NCI-H446 (cell line): ENCODE measurements around the gene SFPQ.
"Not testable (repeated sequence)": the region's sequence is repeated elsewhere in the genome, so short reads cannot be mapped to it uniquely, and the experiment has no call there.

ENCODE experiments used
- DNase-seq, 2 experiments: peaks; one replicate each; lab custom pipeline; 2025; lab: John Stamatoyannopoulos, UW

The SFPQ gene

GRCh38 chr1:35143737-35144508 is 49.0 kb downstream of the SFPQ start:
- DNase-seq = no peak

- DNase-seq = not testable (repeated sequence)
Measured at GRCh38 chr1:35142728-35143127, 50.2 kb downstream of the SFPQ start.

DNA sequence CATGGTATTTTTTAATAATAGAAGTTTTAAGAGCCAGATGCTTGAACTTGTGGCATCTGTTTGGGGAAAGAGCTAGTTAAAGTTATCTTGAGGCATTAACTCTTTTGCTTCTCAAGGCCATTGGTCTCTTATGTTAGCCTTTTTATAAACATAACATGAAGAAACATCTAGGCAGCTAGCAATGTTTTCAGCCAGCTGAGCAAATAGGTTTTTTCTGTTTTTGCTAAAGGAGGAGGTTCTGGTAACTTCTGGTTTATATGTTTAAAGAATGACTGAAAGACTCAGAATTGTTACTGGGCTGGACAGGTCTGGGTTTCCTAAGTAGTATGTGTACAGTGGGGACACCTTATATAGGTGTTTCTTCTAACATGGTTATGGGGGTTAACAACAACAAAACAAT is 50.7 kb downstream of the SFPQ start:
- DNase-seq = not testable (repeated sequence)

DNA sequence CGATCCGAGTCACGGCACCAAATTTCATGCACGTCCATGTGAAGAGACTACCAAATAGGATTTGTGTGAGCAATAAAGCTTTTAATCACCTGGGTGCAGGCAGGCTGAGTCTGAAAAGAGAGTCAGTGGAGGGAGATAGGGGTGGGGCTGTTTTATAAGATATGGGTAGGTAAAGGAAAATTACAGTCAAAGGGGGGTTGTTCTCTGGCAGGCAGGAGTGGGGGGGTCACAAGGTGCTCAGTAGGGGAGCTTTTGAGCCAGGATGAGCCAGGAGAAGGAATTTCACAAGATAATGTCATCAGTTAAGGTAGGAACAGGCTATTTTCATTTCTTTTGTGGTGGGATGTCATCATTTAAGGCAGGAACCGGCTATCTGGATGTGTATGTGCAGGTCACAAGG is 55.4 kb downstream of the SFPQ start:
- not testable (repeated sequence) for DNase-seq

DNA sequence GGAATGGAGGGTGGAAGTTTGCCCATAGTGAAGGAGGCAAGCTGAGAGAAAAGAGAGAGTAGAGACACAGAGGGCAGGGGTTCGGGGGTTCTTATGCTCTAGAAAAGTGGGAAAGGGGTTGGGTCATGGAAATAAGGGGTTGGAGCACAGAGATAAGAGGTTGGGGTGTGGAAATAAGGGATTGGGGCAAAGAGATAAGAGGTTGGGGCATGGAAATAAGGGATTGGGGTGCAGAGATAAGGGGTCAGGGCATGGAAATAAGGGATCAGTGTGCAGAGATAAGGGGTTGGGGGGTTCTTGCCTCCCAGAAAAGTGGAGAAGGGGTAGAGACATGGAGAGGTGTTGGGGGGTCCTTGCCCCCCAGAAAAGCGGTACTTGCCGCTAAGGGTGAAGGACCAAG is 56.2 kb downstream of the SFPQ start:
- no peak for DNase-seq
